H1 (cell line): Measurements from ENCODE around the gene ARHGEF40. TPM values are rescaled to one million over a fixed set of nuclear protein-coding genes. Genes with fewer than 3 reads are reported as not detected.

ENCODE experiments used
- CTCF ChIA-PET: fragments of 300-600 bp; sonication (Branson Sonifier 250); formaldehyde crosslinking; loops from one replicate; lab custom pipeline; 2021; ENCODE audit not compliant: partially characterized antibody; lab: Charles Lee
- POLR2A ChIA-PET: fragments of 300-600 bp; sonication (Branson Sonifier 250); formaldehyde crosslinking; loops from one replicate; lab custom pipeline; 2021; ENCODE audit warnings: inconsistent platforms; ENCODE audit not compliant: partially characterized antibody; lab: Charles Lee
- DNase-seq, 2 experiments: peaks; one replicate each; pipeline versions ENCODE4 v3.0.0 to v3.0.0-alpha.2; 2010 to 2022; ENCODE audit warnings: low spot score in 2 of 2, low read depth in 1 of 2, mixed read lengths in 1 of 2
- FAIRE-seq: peaks from 2 replicates; lab custom pipeline; 2011; peaks lifted over from hg19 to GRCh38; lab: Jason Lieb, UNC
- H2AFZ ChIP-seq: 2 replicates; pipeline ENCODE4 v1.8.1; 2012; ENCODE audit warnings: low read length, inconsistent platforms
- H2AK5ac ChIP-seq: 2 replicates; pipeline ENCODE4 v1.6.1; 2013; ENCODE audit warnings: low read depth, low read length
- H2BK120ac ChIP-seq: replicated peaks from 2 replicates; pipeline ENCODE3; 2013; ENCODE audit warnings: low read depth, low read length, inconsistent platforms
- H2BK12ac ChIP-seq: 2 replicates; pipeline ENCODE4 v1.6.1; 2013; ENCODE audit warnings: low read depth, low read length
- H2BK15ac ChIP-seq: 2 replicates; pipeline ENCODE4 v1.6.1; 2013; ENCODE audit warnings: low read length
- H2BK20ac ChIP-seq: 2 replicates; pipeline ENCODE4 v1.6.1; 2013; ENCODE audit warnings: low read length
- H2BK5ac ChIP-seq: 2 replicates; pipeline ENCODE4 v1.6.1; 2013; ENCODE audit warnings: low read depth, low read length
- H3K14ac ChIP-seq: 2 replicates; pipeline ENCODE4 v1.6.1; 2013; ENCODE audit warnings: inconsistent platforms; ENCODE audit not compliant: insufficient read length
- H3K18ac ChIP-seq: 2 replicates; pipeline ENCODE4 v1.6.1; 2013; ENCODE audit warnings: low read length; ENCODE audit errors: extremely low read depth
- H3K23ac ChIP-seq: 2 replicates; pipeline ENCODE4 v1.6.1; 2013; ENCODE audit warnings: inconsistent platforms; ENCODE audit not compliant: insufficient read length
- H3K23me2 ChIP-seq: 2 replicates; pipeline ENCODE4 v1.6.1; 2013; ENCODE audit warnings: low read depth, low read length
- H3K27ac ChIP-seq: 2 replicates; pipeline ENCODE4 v1.6.1; 2011; ENCODE audit warnings: low read depth, low read length, inconsistent platforms
- H3K27me3 ChIP-seq, 4 experiments: replicated peaks in 1 of 4; 1 replicate in 1 of 4; 2 replicates in 3 of 4; pipeline versions ENCODE4 v1.6.1 to v1.8.1; 2011 to 2013; ENCODE audit warnings: low read length in 3 of 4, mild to moderate bottlenecking in 3 of 4, inconsistent platforms in 2 of 4, mixed read lengths in 2 of 4, moderate library complexity in 1 of 4; ENCODE audit not compliant: control insufficient read depth in 3 of 4, insufficient read depth in 3 of 4; ENCODE audit errors: extremely low read depth in 1 of 4
- H3K36me3 ChIP-seq, 4 experiments: 2 replicates each; pipeline versions ENCODE4 v1.6.1 to v1.8.1; 2011 to 2013; ENCODE audit warnings: mild to moderate bottlenecking in 4 of 4, low read length in 3 of 4, moderate library complexity in 2 of 4, control low read depth in 1 of 4, inconsistent platforms in 1 of 4; ENCODE audit not compliant: insufficient read depth in 4 of 4, control insufficient read depth in 2 of 4
- H3K4ac ChIP-seq: replicated peaks from 2 replicates; pipeline ENCODE3; 2013; ENCODE audit warnings: low read length, low read depth, mixed read lengths, inconsistent platforms; ENCODE audit not compliant: insufficient read length
- H3K4me1 ChIP-seq, 4 experiments: replicated peaks in 1 of 4; 1 replicate in 1 of 4; 2 replicates in 3 of 4; pipeline versions ENCODE4 v1.6.1 to v1.8.1; 2011 to 2013; ENCODE audit warnings: low read length in 3 of 4, inconsistent platforms in 2 of 4, mixed read lengths in 1 of 4; ENCODE audit not compliant: insufficient read depth in 4 of 4, control insufficient read depth in 3 of 4
- H3K4me2 ChIP-seq, 2 experiments: 2 replicates each; pipeline versions ENCODE4 v1.6.1 to v1.8.1; 2011 to 2013; ENCODE audit warnings: low read depth in 2 of 2, low read length in 2 of 2, control low read depth in 1 of 2, inconsistent platforms in 1 of 2, mild to moderate bottlenecking in 1 of 2; ENCODE audit not compliant: insufficient read depth in 1 of 2
- H3K4me3 ChIP-seq, 4 experiments: fragments of 200-600, 300-600 bp in 1 of 4; sonication (generic), shearing (Covaris generic), sonication (Bioruptor Twin) in 1 of 4; 2 replicates each; pipeline versions ENCODE4 v1.5.1 to v1.8.1; 2011 to 2016; ENCODE audit warnings: low read length in 4 of 4, low read depth in 3 of 4, control low read depth in 2 of 4, inconsistent platforms in 2 of 4, mild to moderate bottlenecking in 2 of 4, mixed read lengths in 1 of 4, moderate library complexity in 1 of 4; ENCODE audit not compliant: insufficient read depth in 2 of 4; ENCODE audit errors: extremely low read depth in 1 of 4
- H3K56ac ChIP-seq: replicated peaks from 2 replicates; pipeline ENCODE3; 2013; ENCODE audit warnings: low read depth, mild to moderate bottlenecking, mixed read lengths, low read length, inconsistent platforms; ENCODE audit not compliant: insufficient read length
- H3K79me1 ChIP-seq: 2 replicates; pipeline ENCODE4 v1.6.1; 2013; ENCODE audit warnings: low read depth, low read length, control low read depth
- H3K79me2 ChIP-seq, 2 experiments: 2 replicates each; pipeline versions ENCODE4 v1.6.1 to v1.8.1; 2012 to 2013; ENCODE audit warnings: low read length in 2 of 2, mild to moderate bottlenecking in 2 of 2, inconsistent platforms in 1 of 2; ENCODE audit not compliant: insufficient read depth in 2 of 2, control insufficient read depth in 1 of 2
- H3K9ac ChIP-seq, 4 experiments: replicated peaks in 1 of 4; 1 replicate in 1 of 4; 2 replicates in 3 of 4; pipeline versions ENCODE4 v1.6.1 to v1.8.1; 2011 to 2013; ENCODE audit warnings: low read depth in 3 of 4, low read length in 3 of 4, control low read depth in 2 of 4, mild to moderate bottlenecking in 2 of 4, moderate library complexity in 2 of 4, inconsistent platforms in 1 of 4; ENCODE audit errors: extremely low read depth in 1 of 4
- H3K9me3 ChIP-seq, 2 experiments: 2 replicates each; pipeline versions ENCODE4 v1.6.1 to v1.8.1; 2012 to 2013; ENCODE audit warnings: mild to moderate bottlenecking in 2 of 2, moderate library complexity in 2 of 2, control low read depth in 1 of 2, inconsistent platforms in 1 of 2, low read depth in 1 of 2, low read length in 1 of 2, mixed read lengths in 1 of 2; ENCODE audit not compliant: insufficient read depth in 2 of 2
- H4K20me1 ChIP-seq, 2 experiments: replicated peaks in 1 of 2; 2 replicates each; pipeline versions ENCODE3 to v1.8.1; 2011 to 2013; ENCODE audit warnings: inconsistent platforms in 2 of 2, low read length in 2 of 2, mild to moderate bottlenecking in 1 of 2; ENCODE audit not compliant: insufficient read depth in 2 of 2, control insufficient read depth in 1 of 2
- H4K5ac ChIP-seq: 2 replicates; pipeline ENCODE4 v1.6.1; 2013; ENCODE audit warnings: low read length, low read depth, mixed read lengths, inconsistent platforms; ENCODE audit not compliant: insufficient read length
- H4K8ac ChIP-seq: 2 replicates; pipeline ENCODE4 v1.8.0; 2013; ENCODE audit warnings: mild to moderate bottlenecking, moderate library complexity, low read length, inconsistent platforms; ENCODE audit not compliant: insufficient read depth; ENCODE audit errors: extremely low read depth
- H4K91ac ChIP-seq: replicated peaks from 2 replicates; pipeline ENCODE3; 2013; ENCODE audit warnings: low read length, mixed read lengths, inconsistent platforms; ENCODE audit not compliant: insufficient read length
- BRCA1 ChIP-seq: IDR thresholded peaks from 2 replicates; pipeline ENCODE4 v1.6.1; 2012; ENCODE audit warnings: low read depth, low read length, improper control_type of control experiment
- CREB1 ChIP-seq: IDR thresholded peaks from 2 replicates; pipeline ENCODE4 v1.6.1; 2012; ENCODE audit warnings: inconsistent platforms
- GABPA ChIP-seq: IDR thresholded peaks from 2 replicates; pipeline ENCODE4 v1.6.1; 2011; ENCODE audit warnings: mild to moderate bottlenecking, low read length, moderate library complexity, borderline replicate concordance; ENCODE audit not compliant: insufficient read depth
- GTF2F1 ChIP-seq: IDR thresholded peaks from 2 replicates; pipeline ENCODE4 v1.6.1; 2012; ENCODE audit warnings: low read depth, low read length, improper control_type of control experiment, borderline replicate concordance
- KDM1A ChIP-seq: fragments of 200-600, 300-600 bp; sonication (generic); IDR thresholded peaks from 2 replicates; pipeline ENCODE4 v1.7.1; 2016; ENCODE audit warnings: mild to moderate bottlenecking, low read length, borderline replicate concordance
- POU5F1 ChIP-seq: IDR thresholded peaks from 2 replicates; pipeline ENCODE4 v1.6.1; 2011; ENCODE audit warnings: low read depth, mild to moderate bottlenecking, low read length, moderate library complexity
- RNF2 ChIP-seq: fragments of 200-900, 300-1000 bp; sonication (generic); IDR thresholded peaks from 2 replicates; pipeline ENCODE4 v1.7.1; 2016; ENCODE audit warnings: borderline replicate concordance, low read depth, mild to moderate bottlenecking, antibody characterized with exemption, low read length; ENCODE audit not compliant: poor library complexity, severe bottlenecking; ENCODE audit errors: missing control alignments
- SIRT6 ChIP-seq: IDR thresholded peaks from one replicate; pipeline ENCODE4 v1.7.1; 2012; ENCODE audit warnings: low read length, inconsistent platforms
- SP2 ChIP-seq: IDR thresholded peaks from 2 replicates; pipeline ENCODE4 v1.6.1; 2012; ENCODE audit warnings: mild to moderate bottlenecking, low read length, inconsistent platforms
- SUZ12 ChIP-seq: fragments of 200-600 bp; sonication (generic); IDR thresholded peaks from 2 replicates; pipeline ENCODE4 v1.6.1; 2012; ENCODE audit warnings: mild to moderate bottlenecking, inconsistent platforms, low read length, moderate library complexity, mixed read lengths
- TBP ChIP-seq: IDR thresholded peaks from 2 replicates; pipeline ENCODE4 v1.6.1; 2011; ENCODE audit warnings: low read depth, low read length, improper control_type of control experiment
- TEAD4 ChIP-seq: IDR thresholded peaks from 2 replicates; pipeline ENCODE4 v1.6.1; 2012; ENCODE audit warnings: low read depth, low read length, inconsistent platforms, mixed read lengths
- WGBS, 2 experiments: shearing (Covaris generic) in 1 of 2; methylation state at CpG; one replicate each; pipeline versions ENCODE4 v1.1.6 to v1.1.7; 2013 to 2015; ENCODE audit warnings: low lambda C conversion rate in 2 of 2, mixed read lengths in 2 of 2, inconsistent platforms in 1 of 2, low coverage in 1 of 2, missing lambda C conversion rate in 1 of 2; ENCODE audit not compliant: insufficient replicate concordance in 2 of 2, insufficient coverage in 1 of 2, insufficient read length in 1 of 2; ENCODE audit errors: extremely low coverage in 1 of 2, missing lambda C conversion rate in 1 of 2; 5-methylcytosine and 5-hydroxymethylcytosine counted together
- polyA plus RNA-seq, 7 experiments: library from polyadenylated mRNA; depleted of rRNA in 3 of 7; stranded (reverse) in 5 of 7; unstranded in 2 of 7; fragments of >200 nt in 5 of 7; fragments of 200-250 nt in 2 of 7; gene quantifications; 1 replicate in 5 of 7; 2 replicates in 1 of 7; 4 replicates in 1 of 7; pipeline versions ENCODE4 v1.2.1 to v1.2.3, GENCODE V29; 2011 to 2013; ENCODE audit warnings: missing spikeins in 2 of 7, mixed read lengths in 2 of 7
- total RNA-seq: library from RNA; stranded (reverse); fragmentation: NEBNext Ultra II Directional; extraction: Animal tissue kit (Norgen Biotek cat#: 25700); gene quantifications from 2 replicates; pipeline ENCODE4 v1.2.1, GENCODE V29; 2021

The ARHGEF40 gene
- total and polyA plus RNA-seq, 2 of the 8 experiments (the other 6 are each of a cell fraction or from before 2014, with no cell fraction given): 53.1 to 101 TPM

- Histone ChIP-seq H4K8ac (peak overlapping the region; percentile 39; the same call in 1 of the 2 replicates), H3K79me1 (no peaks in the 10 kb centered on the region), H3K4me1 (peaks cover 4 to 22% (median 14%) of the 10 kb centered on the region in 4 experiments; a peak in 6 of 7 replicates), H3K23me2 (peaks cover 17% of the 10 kb centered on the region), H2BK12ac (peak overlapping the region; percentile 85), H3K36me3 (peaks cover 0 to 5% (median under 1%) of the 10 kb centered on the region in 4 experiments; a peak in 3 of 8 replicates), H3K9ac (peak overlapping the region in 2 of 4 experiments; percentile 24 to 31; a peak in 1 of 7 replicates), H3K18ac (peak overlapping the region; percentile 95), H2BK120ac (no peak overlapping the region), H2BK15ac (no peak overlapping the region), H3K79me2 (no peaks in the 10 kb centered on the region), H3K4me2 (peak overlapping the region; percentile 76 to 94), H3K27me3 (peaks cover 2 to 25% (median 22%) of the 10 kb centered on the region in 4 experiments; a peak in 6 of 7 replicates), H3K14ac (no peak overlapping the region), H3K27ac (no peak overlapping the region), H3K4me3 (peak overlapping the region; percentile 55 to 92 (median 70)), H3K9me3 (no peaks in the 10 kb centered on the region), H2AFZ (no peak overlapping the region), H3K23ac (no peak overlapping the region), H4K20me1 (no peaks in the 10 kb centered on the region), H3K4ac (no peak overlapping the region), H4K5ac (no peak overlapping the region), H2BK5ac (no peak overlapping the region), H4K91ac (no peak overlapping the region), H3K56ac (no peak overlapping the region), H2BK20ac (no peak overlapping the region), H2AK5ac (no peak overlapping the region)
- ChIA-PET POLR2A (interaction anchor here (1.0 to 3.4 kb wide), 12 partner anchors 8 to 79 kb away, joined by 3 to 19 read pairs (median 4); partner anchors contain the start of genes ARHGEF40 and RNASE13), CTCF (interaction anchor here (0.6 to 16.1 kb wide), 13 partner anchors 8 to 576 kb away, joined by 3 to 371 read pairs (median 5); partner anchors contain the start of genes ARHGEF40 and RNASE7)
- FAIRE-seq: no peak
- DNase-seq: no peak
- 30% methylated on average over 15 of the region's 17 CpGs; no CpG with 5 or more reads in 1 of the 2 experiments for WGBS, 2 experiments
- TF ChIP-seq SUZ12 (0 out of 2 replicates have a peak, but pooled peaks have one; percentile 4), POU5F1 (no peak), TEAD4 (no peak), SIRT6 (no peak), TBP (no peak), BRCA1 (no peak), CREB1 (no peak), RNF2 (no peak), GABPA (no peak), KDM1A (no peak), GTF2F1 (no peak), SP2 (no peak)
Observed at GRCh38 chr14:21023817-21024584, 46.1 kb upstream of the ARHGEF40 start.
